GM12891 (cell line): ENCODE data around the gene HNRNPA2B1.

Experiments
- DNase-seq: peaks from one replicate; pipeline ENCODE4 v3.0.0; 2011; ENCODE audit warnings: low spot score; ENCODE audit not compliant: insufficient read length
- FAIRE-seq: peaks from 2 replicates; lab custom pipeline; 2011; peaks lifted over from hg19 to GRCh38; lab: Jason Lieb, UNC
- PAX5 ChIP-seq: IDR thresholded peaks from 2 replicates; pipeline ENCODE4 v1.6.1; 2011; ENCODE audit warnings: low read length, moderate library complexity, mild to moderate bottlenecking; ENCODE audit not compliant: insufficient read depth, severe bottlenecking
- POLR2A ChIP-seq: IDR thresholded peaks from 2 replicates; pipeline ENCODE4 v1.6.1; 2011; ENCODE audit warnings: low read depth, low read length, control low read depth
- POLR2AphosphoS5 ChIP-seq: IDR thresholded peaks from 2 replicates; pipeline ENCODE4 v1.6.1; 2011; ENCODE audit warnings: low read depth, low read length, control low read depth
- POU2F2 ChIP-seq: IDR thresholded peaks from 2 replicates; pipeline ENCODE4 v1.6.1; 2011; ENCODE audit warnings: low read depth, mild to moderate bottlenecking, control low read depth, low read length, moderate library complexity
- SPI1 ChIP-seq: IDR thresholded peaks from 2 replicates; pipeline ENCODE4 v1.6.1; 2011; ENCODE audit warnings: low read depth, low read length, control low read depth
- TAF1 ChIP-seq: IDR thresholded peaks from 2 replicates; pipeline ENCODE4 v1.6.1; 2011; ENCODE audit warnings: low read depth, low read length, control low read depth

The HNRNPA2B1 gene

DNA sequence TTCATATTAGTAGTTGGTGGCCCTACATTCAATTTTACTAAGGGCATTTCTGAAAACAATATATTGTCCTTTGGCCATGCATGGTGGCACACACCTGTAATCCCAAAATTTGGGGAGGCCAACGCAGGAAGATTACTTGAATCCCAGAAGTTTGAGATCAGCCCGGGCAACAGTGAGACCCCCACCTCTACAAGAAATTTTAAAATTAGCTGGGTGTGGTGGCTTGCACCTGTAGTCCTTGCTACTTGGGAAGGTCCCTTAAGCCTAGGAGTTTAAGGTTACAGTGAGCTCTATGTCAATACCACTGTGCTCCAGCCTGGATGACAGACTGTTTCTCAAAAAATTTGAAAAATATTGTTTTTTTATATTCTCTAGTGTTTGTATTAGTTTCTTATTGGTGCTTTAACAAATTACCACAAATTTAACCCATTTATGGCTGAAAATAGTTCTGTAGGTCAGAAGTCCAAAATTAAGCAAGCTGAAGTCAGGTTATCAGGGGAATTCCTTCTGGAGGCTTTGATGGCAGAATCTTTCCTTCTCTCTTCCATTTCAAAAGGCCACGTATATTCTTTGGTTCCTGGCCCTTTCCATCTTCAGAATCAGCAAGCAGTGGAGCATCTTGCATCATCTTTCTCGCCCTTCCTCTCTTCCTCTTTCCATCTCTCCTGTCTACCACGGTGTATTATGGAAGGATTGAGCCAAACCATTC, 13.4 kb upstream of the HNRNPA2B1 start:
- DNase-seq: no peak
- FAIRE-seq: no peak
- TF ChIP-seq POLR2AphosphoS5 (no peak; the same call in 1 of the 2 replicates), POLR2A (peak; percentile 45), PAX5 (no peak)

DNA sequence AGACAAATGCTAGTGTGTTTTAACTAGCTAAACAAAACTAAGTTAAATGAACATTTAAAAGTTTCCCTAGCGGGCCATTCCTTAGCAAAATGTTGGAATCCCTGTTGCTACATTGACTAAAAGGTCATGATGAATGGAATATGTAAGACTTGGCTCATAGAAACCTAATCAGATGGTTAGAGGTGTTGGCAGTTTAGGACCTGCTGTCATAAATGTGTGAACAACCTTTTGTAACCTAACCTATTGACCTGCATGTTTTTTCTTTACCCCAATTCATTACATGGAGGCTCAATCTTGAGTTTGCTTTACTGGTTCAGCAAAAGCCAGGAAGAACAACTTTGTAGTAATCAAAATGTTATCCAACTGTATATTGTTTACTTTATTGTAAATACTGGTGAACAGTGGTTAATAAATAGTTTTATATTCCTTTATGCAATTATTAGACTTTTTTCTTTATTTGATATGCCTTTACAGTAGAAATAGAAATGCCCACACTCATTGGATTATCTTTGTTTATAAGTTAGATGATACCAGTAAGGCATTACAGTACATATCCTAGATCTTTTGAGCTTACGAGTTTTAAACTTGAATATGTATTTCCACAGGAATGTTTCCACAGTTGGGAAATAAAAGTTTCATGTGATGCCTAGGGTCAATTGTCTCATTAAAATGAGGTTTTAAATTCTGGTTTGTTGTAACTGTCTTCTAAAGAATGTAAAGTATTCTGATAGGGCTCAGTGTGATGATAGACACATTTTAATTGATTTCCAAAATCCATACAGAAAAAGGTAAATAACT, 12.6 kb upstream of the HNRNPA2B1 start:
- FAIRE-seq: peak; percentile 85
- TF ChIP-seq POLR2A: peak; percentile 22; the same call in 1 of the 2 replicates
- no peak for TF ChIP-seq POLR2AphosphoS5
- no peak for DNase-seq

DNA sequence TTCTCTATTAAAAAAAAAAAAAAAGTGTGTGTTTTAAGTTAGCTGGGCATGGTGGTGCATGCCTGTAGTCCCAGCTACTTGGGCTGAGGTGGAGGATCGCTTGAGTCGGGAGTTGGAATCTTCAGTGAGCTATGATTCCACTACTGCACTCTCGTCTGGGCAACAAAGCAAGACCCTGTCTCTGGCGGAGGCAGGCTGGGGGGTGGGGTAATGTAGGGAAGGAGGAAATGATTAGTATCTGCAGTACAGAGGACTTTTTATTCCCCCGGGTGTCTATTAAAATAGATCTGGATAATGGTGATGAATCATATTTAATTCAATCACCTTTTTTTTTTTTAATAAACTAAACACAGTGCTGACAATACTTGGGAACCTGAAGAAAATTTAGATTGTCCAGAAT, 7.5 kb upstream of the HNRNPA2B1 start:
- no peak for FAIRE-seq
- DNase-seq: no peak
- TF ChIP-seq POU2F2: no peak
- no peak for TF ChIP-seq SPI1
- TF ChIP-seq TAF1: no peak
- TF ChIP-seq POLR2AphosphoS5: no peak
- no peak for TF ChIP-seq POLR2A
- TF ChIP-seq PAX5: no peak

DNA sequence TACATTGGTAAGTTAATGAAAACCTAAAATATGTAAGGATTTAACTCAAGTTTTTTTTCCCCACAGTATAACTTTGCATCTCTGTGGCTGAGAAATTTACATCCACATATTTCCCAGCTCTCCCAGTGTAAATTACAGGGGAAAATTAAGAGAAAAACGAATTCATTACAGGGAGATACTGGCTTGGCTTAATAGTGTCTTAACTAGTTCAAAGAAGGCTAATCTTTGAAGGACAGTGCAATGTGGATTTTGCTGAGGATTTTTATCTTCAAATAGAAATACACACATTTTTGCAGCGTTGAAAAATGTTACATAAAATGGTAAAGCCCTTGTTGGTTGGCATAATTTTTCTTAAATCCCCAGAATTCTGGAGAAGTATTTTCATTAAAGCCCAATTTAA, 2.5 kb upstream of the HNRNPA2B1 start:
- FAIRE-seq (no peak), DNase-seq (no peak)
- TF ChIP-seq TAF1 (no peak), POU2F2 (no peak), SPI1 (no peak), PAX5 (no peak), POLR2AphosphoS5 (no peak), POLR2A (no peak)

DNA sequence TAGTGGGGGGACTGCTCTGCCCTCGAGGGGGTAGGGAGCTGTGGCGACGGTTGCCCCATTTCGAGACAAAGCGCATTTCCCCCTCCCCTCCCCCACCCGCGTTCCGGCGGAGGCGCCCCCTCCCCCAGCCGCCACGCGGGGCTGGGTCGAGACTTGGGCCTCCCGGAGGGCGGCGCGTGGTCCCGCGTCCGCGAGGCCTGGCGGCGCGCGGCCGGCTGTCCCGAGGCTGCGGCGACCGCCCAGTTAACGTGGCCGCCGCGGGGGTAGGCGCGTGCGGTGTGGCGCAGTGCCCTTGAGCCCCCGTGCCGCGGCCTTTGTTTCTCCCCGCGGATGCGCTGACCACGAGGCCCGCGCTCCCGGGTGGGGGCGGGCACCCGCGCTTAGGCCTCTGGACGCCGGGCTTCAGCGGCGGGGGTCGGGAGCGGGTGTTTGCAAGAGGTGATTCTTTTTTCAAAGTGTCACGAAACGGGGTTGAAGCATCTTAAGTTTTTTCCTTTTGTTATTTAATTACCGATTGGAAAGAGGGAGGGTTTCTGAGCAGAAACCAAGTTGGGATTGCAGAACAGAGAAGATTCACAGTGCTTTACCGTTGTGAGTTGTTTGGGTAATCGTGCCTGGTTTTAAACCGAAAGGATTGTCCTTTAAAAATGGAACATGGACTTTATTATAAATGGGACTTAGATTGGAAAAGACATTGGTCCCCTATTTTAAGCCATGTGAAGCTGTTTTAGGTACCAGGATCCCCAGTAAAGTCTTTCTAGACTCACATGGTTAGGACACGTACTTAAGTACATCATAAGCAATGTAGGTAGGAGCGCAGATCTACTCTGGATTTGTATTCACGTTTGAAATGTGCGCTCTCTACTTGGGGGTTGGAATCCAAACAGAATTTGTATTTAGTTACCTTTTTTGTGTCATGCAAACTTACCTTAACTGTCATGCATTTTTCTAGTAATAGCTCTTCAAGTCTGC, 1.8 kb upstream of the HNRNPA2B1 start:
- TF ChIP-seq POU2F2 (no peak), POLR2A (no peak), TAF1 (no peak), POLR2AphosphoS5 (no peak), PAX5 (no peak), SPI1 (no peak)
- no peak for FAIRE-seq
- no peak for DNase-seq

DNA sequence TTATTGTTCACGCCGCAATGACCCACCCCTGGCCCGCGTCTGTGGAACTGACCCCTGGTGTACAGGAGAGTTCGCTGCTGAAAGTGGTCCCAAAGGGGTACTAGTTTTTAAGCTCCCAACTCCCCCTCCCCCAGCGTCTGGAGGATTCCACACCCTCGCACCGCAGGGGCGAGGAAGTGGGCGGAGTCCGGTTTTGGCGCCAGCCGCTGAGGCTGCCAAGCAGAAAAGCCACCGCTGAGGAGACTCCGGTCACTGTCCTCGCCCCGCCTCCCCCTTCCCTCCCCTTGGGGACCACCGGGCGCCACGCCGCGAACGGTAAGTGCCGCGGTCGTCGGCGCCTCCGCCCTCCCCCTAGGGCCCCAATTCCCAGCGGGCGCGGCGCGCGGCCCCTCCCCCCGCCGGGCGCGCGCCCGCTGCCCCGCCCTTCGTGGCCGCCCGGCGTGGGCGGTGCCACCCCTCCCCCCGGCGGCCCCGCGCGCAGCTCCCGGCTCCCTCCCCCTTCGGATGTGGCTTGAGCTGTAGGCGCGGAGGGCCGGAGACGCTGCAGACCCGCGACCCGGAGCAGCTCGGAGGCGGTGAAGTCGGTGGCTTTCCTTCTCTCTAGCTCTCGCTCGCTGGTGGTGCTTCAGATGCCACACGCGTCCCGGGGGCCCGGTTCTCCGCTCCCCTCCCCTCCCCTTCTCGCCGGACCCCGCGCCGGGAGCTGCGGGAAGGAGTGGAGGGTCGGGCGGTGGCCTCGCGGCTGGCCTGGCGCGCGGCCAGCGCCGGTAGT, 887 bp upstream of the HNRNPA2B1 start, which contains the start of gene CBX3:
Gene CBX3 (plus strand): TSS at position 499 of the 772 bp plus-strand sequence. CDS start 1,254 bp downstream, outside the sequence.
- DNase-seq (peak; percentile 63), FAIRE-seq (no peak)
- TF ChIP-seq POU2F2: peak; percentile 50; the same call in 1 of the 2 replicates
- peak; percentile 86 for TF ChIP-seq POLR2A
- no peak for TF ChIP-seq PAX5
- no peak for TF ChIP-seq SPI1
- peak; percentile 95 for TF ChIP-seq POLR2AphosphoS5
- TF ChIP-seq TAF1: peak; percentile 84

DNA sequence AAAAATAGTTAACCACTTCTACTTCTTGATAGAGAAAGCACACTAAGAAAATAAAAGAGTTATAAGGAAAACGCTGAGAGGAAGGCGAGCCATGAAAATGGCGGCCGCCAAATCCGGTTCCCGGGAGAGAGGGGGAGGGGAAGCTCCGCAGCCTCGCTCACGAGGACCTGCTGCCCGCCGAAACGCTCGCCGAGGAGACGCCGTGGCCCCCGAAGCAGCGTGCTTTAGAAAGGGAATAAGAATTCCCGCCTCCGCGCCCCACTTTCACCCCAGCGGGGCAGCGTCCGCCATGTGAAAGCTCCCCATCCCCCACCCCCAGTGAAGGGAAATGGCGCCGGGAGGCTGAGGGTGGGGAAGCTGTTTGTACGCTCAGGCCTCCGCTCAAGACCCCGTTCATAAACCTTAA, 505 bp downstream of the HNRNPA2B1 start:
- no peak for DNase-seq
- FAIRE-seq: no peak
- TF ChIP-seq PAX5 (no peak), SPI1 (no peak), TAF1 (no peak), POLR2A (no peak), POLR2AphosphoS5 (no peak), POU2F2 (no peak)

DNA sequence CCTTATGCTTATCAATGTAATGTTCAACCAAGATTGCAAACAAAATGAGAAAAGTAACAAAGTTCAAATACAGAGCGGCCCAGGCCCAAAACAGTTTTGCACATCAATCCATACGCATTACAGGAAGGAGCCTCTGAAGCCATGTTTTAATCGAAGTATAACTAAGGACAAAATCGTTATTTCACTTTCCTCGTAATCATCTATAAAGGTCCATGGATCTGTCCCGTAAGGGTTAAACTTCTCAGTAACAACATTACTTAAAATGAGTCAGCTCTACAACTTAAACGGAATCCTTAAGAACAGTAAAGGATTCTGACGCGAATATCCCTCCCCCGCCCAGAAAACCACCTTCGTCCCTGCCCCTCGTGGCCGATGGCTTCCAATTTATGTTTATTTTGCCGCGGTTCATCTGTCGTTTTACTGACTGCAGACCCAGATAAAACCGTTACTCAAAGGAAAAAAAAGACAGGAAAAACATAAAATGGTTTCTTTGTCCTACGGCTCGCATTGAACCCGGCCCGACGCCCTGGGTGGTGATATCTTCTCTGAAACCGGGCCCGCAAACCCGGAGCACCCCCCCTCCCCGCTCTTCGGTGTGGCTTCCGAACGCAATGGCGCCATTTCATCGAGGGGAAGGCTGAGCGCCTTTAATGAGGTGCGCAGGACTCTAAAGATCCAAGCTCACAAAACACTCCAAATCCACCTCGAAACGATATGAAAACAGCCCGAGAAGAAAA, 1.1 kb downstream of the HNRNPA2B1 start:
- FAIRE-seq (no peak), DNase-seq (no peak)
- TF ChIP-seq POLR2AphosphoS5 (0 out of 2 replicates have a peak, but pooled peaks have one; percentile 11), SPI1 (no peak), TAF1 (0 out of 2 replicates have a peak, but pooled peaks have one; percentile 23)
